Measurements from ENCODE around the gene PERM1.

The PERM1 gene

DNA sequence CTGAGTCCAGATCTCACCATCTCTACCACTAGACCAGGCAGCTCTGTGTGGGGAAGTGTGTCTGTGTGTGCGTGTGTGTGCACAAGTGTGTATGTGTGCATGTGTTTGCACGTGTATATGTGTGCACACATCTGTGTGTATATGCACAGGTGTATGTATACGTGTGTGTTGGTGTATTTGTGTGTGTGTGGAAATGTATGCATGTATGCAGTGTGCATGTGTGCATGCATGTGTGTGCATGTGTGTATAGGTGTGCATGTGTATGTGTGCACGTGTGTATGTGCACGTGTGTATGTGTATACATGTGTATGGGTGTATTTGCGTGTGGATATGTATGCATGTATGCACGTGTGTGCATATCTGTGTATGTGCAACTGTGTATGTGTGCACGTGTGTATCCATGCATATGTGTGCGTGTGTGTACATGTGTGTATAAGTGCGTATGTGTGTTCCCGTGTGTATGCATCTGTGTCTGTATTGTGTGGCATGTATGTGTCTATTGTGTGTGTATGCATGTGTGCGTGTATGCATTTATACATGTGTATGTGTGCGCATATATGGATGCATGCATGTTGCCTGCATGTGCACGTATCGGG, 12.5 kb downstream of the PERM1 start:
- TF ChIP-seq EP300 (IDR thresholded peaks at IDR 0.05; ENCODE audit: borderline replicate concordance) (no peak), NFIC (IDR thresholded peaks at IDR 0.05) (no peak), TAF1 (IDR thresholded peaks at IDR 0.05; ENCODE audit: low read depth) (no peak), ZBTB7A (IDR thresholded peaks at IDR 0.05; ENCODE audit: low read depth) (no peak), FOXM1 (IDR thresholded peaks at IDR 0.05; ENCODE audit: borderline replicate concordance, low read depth) (no peak), CREB1 (IDR thresholded peaks at IDR 0.05; ENCODE audit: low read depth) (no peak), EGR1 (IDR thresholded peaks at IDR 0.05) (no peak), CEBPB (IDR thresholded peaks at IDR 0.05) (no peak), TCF12 (IDR thresholded peaks at IDR 0.05; ENCODE audit: low read depth) (no peak), YY1 (IDR thresholded peaks at IDR 0.05; ENCODE audit: low read depth) (no peak), RAD21 (IDR thresholded peaks at IDR 0.05; ENCODE audit: low read depth) (no peak)
- TF ChIP-seq, protein P1, sequence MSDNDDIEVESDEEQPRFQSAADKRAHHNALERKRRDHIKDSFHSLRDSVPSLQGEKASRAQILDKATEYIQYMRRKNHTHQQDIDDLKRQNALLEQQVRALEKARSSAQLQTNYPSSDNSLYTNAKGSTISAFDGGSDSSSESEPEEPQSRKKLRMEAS (IDR thresholded peaks at IDR 0.05): no peak
- TF ChIP-seq, protein P2, sequence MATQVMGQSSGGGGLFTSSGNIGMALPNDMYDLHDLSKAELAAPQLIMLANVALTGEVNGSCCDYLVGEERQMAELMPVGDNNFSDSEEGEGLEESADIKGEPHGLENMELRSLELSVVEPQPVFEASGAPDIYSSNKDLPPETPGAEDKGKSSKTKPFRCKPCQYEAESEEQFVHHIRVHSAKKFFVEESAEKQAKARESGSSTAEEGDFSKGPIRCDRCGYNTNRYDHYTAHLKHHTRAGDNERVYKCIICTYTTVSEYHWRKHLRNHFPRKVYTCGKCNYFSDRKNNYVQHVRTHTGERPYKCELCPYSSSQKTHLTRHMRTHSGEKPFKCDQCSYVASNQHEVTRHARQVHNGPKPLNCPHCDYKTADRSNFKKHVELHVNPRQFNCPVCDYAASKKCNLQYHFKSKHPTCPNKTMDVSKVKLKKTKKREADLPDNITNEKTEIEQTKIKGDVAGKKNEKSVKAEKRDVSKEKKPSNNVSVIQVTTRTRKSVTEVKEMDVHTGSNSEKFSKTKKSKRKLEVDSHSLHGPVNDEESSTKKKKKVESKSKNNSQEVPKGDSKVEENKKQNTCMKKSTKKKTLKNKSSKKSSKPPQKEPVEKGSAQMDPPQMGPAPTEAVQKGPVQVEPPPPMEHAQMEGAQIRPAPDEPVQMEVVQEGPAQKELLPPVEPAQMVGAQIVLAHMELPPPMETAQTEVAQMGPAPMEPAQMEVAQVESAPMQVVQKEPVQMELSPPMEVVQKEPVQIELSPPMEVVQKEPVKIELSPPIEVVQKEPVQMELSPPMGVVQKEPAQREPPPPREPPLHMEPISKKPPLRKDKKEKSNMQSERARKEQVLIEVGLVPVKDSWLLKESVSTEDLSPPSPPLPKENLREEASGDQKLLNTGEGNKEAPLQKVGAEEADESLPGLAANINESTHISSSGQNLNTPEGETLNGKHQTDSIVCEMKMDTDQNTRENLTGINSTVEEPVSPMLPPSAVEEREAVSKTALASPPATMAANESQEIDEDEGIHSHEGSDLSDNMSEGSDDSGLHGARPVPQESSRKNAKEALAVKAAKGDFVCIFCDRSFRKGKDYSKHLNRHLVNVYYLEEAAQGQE (IDR thresholded peaks at IDR 0.05; ENCODE audit: low read depth): no peak
- TF ChIP-seq, protein P3, sequence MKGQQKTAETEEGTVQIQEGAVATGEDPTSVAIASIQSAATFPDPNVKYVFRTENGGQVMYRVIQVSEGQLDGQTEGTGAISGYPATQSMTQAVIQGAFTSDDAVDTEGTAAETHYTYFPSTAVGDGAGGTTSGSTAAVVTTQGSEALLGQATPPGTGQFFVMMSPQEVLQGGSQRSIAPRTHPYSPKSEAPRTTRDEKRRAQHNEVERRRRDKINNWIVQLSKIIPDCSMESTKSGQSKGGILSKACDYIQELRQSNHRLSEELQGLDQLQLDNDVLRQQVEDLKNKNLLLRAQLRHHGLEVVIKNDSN (IDR thresholded peaks at IDR 0.05): no peak

GRCh38 chr1:967466-968343, 14.2 kb downstream of the PERM1 start:
- TF ChIP-seq NFIC (IDR thresholded peaks at IDR 0.05): 0 out of 2 replicates have a peak, but pooled peaks have one; percentile 25
- TF ChIP-seq TCF12 (IDR thresholded peaks at IDR 0.05; ENCODE audit: low read depth): no peak
- peak; percentile 29; the same call in 1 of the 2 replicates for TF ChIP-seq TEAD4 (IDR thresholded peaks at IDR 0.05)

- TF ChIP-seq, protein P3 (IDR thresholded peaks at IDR 0.05): peak; percentile 54; the same call in 1 of the 2 replicates
- TF ChIP-seq ZBTB7A (IDR thresholded peaks at IDR 0.05; ENCODE audit: low read depth): peak; percentile 50; the same call in 1 of the 2 replicates
- TF ChIP-seq, protein P1 (IDR thresholded peaks at IDR 0.05): peak; percentile 71; the same call in 1 of the 2 replicates
- TF ChIP-seq NFIC (IDR thresholded peaks at IDR 0.05): no peak
Measured at GRCh38 chr1:966704-967300, 15.1 kb downstream of the PERM1 start.

DNA sequence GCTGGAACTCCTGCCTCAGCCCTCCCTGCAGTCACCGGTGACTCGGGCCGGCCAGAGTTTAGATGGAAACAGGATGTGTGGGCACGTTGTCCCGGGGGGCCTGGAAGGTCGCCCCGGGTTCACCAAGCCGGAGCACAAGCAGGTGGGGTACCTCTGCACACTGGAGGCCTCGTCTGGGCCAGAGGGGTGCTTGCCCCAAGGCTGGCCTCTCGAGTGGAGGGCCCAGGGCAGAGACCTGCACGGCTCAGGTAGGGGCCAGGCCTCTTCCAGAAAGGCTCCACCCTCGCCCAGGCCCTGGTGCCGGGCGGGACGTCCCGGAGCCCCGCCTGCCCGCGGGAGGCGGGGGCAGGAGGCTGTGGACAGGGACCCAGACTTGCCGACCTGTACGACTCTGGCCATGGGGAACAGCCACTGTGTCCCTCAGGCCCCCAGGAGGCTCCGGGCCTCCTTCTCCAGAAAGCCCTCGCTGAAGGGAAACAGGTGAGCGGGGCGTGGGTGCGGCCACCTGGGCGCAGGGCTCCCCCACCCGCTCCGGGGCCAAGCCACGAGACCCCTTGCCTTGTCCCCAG, 15.7 kb downstream of the PERM1 start, which contains the start of gene PLEKHN1:
Gene PLEKHN1 (plus strand): TSS at position 348 of the 569 bp plus-strand sequence. CDS start 50 bp downstream, at position 398.
- 0 out of 2 replicates have a peak, but pooled peaks have one; percentile 7 for TF ChIP-seq TAF1 (IDR thresholded peaks at IDR 0.05; ENCODE audit: low read depth)
- no peak for TF ChIP-seq EP300 (IDR thresholded peaks at IDR 0.05; ENCODE audit: borderline replicate concordance)

GRCh38 chr1:965526-966134, 16.3 kb downstream of the PERM1 start:
- TF ChIP-seq, protein P1 (IDR thresholded peaks at IDR 0.05): no peak
- no peak for TF ChIP-seq RAD21 (IDR thresholded peaks at IDR 0.05; ENCODE audit: low read depth)
- TF ChIP-seq EP300 (IDR thresholded peaks at IDR 0.05; ENCODE audit: borderline replicate concordance): no peak
- TF ChIP-seq, protein P3 (IDR thresholded peaks at IDR 0.05): no peak
- TF ChIP-seq TCF12 (IDR thresholded peaks at IDR 0.05; ENCODE audit: low read depth): no peak
- no peak for TF ChIP-seq ZBTB7A (IDR thresholded peaks at IDR 0.05; ENCODE audit: low read depth)
- TF ChIP-seq TEAD4 (IDR thresholded peaks at IDR 0.05): no peak
- no peak for TF ChIP-seq FOXM1 (IDR thresholded peaks at IDR 0.05; ENCODE audit: borderline replicate concordance, low read depth)
- TF ChIP-seq, protein P2 (IDR thresholded peaks at IDR 0.05; ENCODE audit: low read depth): no peak
- no peak for TF ChIP-seq TAF1 (IDR thresholded peaks at IDR 0.05; ENCODE audit: low read depth)
- no peak for TF ChIP-seq CREB1 (IDR thresholded peaks at IDR 0.05; ENCODE audit: low read depth)
- TF ChIP-seq YY1 (IDR thresholded peaks at IDR 0.05; ENCODE audit: low read depth): no peak
- TF ChIP-seq NFIC (IDR thresholded peaks at IDR 0.05): no peak
- no peak for TF ChIP-seq CEBPB (IDR thresholded peaks at IDR 0.05)
- no peak for TF ChIP-seq EGR1 (IDR thresholded peaks at IDR 0.05)
